GM12865 (cell line): ENCODE data around the gene LIN28B.

Source experiments
- DNase-seq: peaks from one replicate; pipeline ENCODE4 v3.0.0; 2010; ENCODE audit warnings: low read depth
- H3K4me3 ChIP-seq: 2 replicates; pipeline ENCODE4 v1.5.1; 2011; ENCODE audit warnings: mild to moderate bottlenecking, low read depth, low read length, control low read depth
- CTCF ChIP-seq: IDR thresholded peaks from 2 replicates; pipeline ENCODE4 v1.5.1; 2011; ENCODE audit warnings: low read length, control low read depth, low read depth, inconsistent platforms; ENCODE audit not compliant: insufficient read depth; ENCODE audit errors: missing control alignments

LIN28B gene

GRCh38 chr6:105097288-105097687 is 140.4 kb downstream of the LIN28B start:
- no peak for TF ChIP-seq CTCF
- no peak overlapping the region for H3K4me3 ChIP-seq
- no peak for DNase-seq

DNA sequence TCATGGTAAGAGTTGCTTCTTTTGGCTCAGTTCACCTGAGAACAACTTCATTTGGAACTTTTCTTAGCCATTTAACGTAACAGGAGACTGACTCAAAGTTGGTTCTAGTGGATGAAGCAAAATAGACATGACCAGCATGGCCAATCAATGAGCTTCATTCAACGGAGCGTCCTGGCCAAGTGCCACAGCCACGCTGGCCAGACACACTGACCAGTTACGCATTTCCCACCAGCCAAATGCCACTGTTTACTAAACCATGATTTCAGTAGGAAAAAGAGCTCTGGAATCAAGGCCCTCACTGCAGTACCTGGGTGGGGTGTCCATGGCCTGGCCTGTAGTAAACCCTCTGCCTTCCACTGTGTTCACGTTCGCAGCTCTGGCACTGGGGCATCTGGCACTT is 142.5 kb downstream of the LIN28B start:
- TF ChIP-seq CTCF: no peak
- DNase-seq: no peak
- H3K4me3 ChIP-seq: no peak overlapping the region

DNA sequence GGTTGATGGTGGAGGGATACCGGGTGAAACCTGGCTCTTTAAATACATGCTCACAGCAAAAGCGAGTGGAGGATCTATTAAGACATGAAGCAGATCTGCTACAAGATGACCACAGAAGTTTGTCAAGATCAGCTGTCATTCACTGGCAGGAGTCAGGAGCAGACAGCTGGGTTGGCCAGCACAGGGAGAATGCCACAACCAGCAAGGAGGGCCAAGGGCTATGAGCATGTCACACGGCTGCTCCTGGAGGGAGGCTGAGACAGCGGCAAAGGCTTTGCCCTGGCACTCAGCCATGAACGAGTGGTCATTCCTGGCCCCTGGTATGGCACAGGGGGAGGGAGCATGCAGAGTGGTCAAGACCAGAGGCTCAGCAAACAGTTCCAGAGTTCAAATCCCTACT is 145.3 kb downstream of the LIN28B start:
- DNase-seq: no peak
- no peak overlapping the region for H3K4me3 ChIP-seq
- TF ChIP-seq CTCF: no peak

DNA sequence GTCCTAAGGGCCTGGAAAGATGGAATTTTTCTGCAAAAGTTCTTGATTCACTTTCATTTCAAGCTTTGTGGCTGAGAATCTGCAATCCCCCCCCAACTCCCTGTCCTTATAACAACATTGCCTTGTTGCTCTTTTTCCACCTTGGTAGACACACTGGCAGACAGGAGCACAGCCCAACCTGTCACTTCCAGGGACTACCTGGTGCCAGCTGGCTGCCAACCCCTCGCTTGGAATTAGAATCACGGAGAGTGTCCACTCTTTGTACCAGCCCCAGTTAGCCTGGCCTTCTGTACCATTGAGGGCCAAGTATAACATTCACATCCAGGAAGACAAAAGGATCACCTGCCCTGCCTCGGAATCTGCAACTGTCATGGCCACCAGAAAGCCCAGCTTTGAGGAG is 148.2 kb downstream of the LIN28B start:
- no peak for TF ChIP-seq CTCF
- no peak for DNase-seq
- no peak overlapping the region for H3K4me3 ChIP-seq

DNA sequence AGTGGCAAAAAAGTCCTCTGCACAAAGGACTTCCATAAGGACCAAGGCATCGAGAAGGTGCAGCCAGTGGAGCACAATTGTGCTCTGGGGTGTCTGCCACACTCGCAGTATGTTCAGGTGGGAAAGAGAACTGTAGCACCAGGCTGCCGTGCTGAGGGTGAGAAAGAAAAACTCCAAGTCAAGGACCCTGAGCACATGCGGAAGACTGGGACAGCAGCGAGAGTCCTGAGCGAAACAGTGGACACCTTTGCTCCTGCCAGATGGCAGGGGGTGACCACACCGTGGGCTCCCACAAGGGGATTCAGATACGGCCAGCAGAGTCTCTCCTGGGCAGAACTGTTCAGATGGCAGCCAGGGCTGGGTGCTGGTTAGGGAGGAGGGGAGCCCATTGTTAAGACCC is 149.4 kb downstream of the LIN28B start:
- TF ChIP-seq CTCF: no peak
- DNase-seq: no peak

GRCh38 chr6:105107207-105107606 is 150.3 kb downstream of the LIN28B start:
- no peak for TF ChIP-seq CTCF
- no peak overlapping the region for H3K4me3 ChIP-seq
- no peak for DNase-seq

More for the DNA sequence above, 149.4 kb downstream of the LIN28B start:
- no peak overlapping the region for H3K4me3 ChIP-seq

- TF ChIP-seq CTCF: no peak
- DNase-seq: no peak
- no peak overlapping the region for H3K4me3 ChIP-seq
Measured at GRCh38 chr6:105108631-105109262, 151.8 kb downstream of the LIN28B start.
